HG03103 (cell line): Measurements from ENCODE around the gene MRPS33.
"Not testable (repeated sequence)": the region's sequence is repeated elsewhere in the genome, so short reads cannot be mapped to it uniquely, and the experiment has no call there.

Experiments used
- ATAC-seq: cut with Tn5 transposase; IDR thresholded peaks from one replicate; pipeline ENCODE4 v1.9.1; 2021; ENCODE audit warnings: low read depth; ENCODE audit not compliant: unreplicated experiment

MRPS33 gene

DNA sequence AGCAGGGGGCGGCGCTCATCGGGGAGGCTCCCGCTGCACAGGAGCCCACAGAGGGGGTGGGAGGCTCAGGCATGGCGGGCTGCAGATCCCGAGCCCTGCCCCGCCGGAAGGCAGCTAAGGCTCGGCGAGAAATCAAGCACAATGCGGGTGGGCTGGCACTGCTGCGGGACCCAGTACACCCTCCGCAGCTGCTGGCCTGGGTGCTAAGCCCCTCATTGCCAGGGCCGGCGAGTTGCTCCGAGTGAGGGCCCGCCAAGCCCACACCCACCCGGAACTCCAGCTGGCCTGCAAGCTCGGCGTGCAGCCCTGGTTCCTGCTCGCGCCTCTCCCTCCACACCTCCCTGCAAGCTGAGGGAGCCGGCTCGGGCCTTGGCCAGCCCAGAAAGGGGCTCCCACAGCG lies 57.8 kb downstream of the MRPS33 start:
- ATAC-seq = not testable (repeated sequence)
